ENCODE results near the gene C16orf78. TPM values are rescaled to one million over a fixed set of nuclear protein-coding genes. Genes with fewer than 3 reads are reported as not detected.

C16orf78 gene
- total RNA-seq, 1 donor from 2014 or later, result not detected

DNA sequence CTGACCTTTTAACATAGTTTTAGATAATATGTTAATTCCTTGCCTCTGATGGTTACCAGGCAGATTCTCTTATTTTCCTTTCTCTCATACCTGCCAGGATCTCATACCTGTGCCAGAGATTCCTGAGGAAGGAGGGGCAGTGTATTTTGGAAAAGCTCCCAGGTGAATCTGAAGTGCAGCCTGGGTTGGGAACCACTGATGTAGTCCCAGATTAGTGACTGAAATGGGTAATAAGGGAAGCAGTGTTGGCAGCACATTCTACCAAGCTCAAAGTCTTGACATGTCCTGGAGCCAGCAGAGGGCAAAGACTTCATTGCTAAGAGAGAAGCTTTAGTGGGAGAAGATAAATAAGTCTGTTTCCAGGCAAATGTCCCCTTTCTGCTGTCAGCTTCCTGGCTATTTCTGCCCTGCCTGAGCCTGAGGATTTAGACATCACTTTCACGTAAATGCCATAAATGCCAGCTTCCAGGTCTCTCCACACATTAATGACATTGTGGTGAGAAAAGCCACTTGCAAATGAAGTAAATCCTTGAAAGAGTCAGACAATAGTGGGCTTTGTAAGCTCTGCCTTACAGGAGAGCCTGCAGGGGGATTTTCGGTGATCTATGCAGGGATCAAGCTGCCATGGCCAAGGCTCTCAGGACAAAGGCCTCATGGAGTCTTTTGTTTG, 40.9 kb upstream of the C16orf78 start:
- no peak for DNase-seq (ENCODE audit: low read depth, low spot score)
- Mint-ChIP-seq H3K27ac (ENCODE audit: unreplicated experiment) (no peak overlapping the region), H3K4me3 (no peak overlapping the region), H3K36me3 (ENCODE audit: low read depth) (no peaks in the 10 kb centered on the region), H3K27me3 (ENCODE audit: low read depth) (peaks cover 64% of the 10 kb centered on the region), H3K4me1 (no peaks in the 10 kb centered on the region), H3K9me3 (no peaks in the 10 kb centered on the region)
- TF ChIP-seq, protein P1, sequence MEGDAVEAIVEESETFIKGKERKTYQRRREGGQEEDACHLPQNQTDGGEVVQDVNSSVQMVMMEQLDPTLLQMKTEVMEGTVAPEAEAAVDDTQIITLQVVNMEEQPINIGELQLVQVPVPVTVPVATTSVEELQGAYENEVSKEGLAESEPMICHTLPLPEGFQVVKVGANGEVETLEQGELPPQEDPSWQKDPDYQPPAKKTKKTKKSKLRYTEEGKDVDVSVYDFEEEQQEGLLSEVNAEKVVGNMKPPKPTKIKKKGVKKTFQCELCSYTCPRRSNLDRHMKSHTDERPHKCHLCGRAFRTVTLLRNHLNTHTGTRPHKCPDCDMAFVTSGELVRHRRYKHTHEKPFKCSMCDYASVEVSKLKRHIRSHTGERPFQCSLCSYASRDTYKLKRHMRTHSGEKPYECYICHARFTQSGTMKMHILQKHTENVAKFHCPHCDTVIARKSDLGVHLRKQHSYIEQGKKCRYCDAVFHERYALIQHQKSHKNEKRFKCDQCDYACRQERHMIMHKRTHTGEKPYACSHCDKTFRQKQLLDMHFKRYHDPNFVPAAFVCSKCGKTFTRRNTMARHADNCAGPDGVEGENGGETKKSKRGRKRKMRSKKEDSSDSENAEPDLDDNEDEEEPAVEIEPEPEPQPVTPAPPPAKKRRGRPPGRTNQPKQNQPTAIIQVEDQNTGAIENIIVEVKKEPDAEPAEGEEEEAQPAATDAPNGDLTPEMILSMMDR (conservative IDR thresholded peaks at IDR 0.05), result no peak

DNA sequence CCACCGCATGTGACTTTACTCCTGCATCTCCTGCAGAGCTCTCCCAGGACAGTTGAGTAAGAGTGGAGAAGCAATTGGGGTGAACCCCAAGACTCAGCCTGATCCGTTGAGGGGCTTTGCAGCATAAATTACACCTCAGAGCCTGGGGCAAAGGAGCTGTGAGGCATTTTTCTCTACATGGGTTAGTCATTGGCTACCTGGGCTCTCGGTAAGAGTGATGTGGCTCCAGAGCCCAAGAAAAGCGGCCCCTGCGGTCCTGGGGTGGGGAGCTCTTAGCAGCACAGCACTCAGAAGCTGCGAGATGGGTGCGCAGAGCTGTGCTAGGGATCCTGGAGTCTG, 40.4 kb upstream of the C16orf78 start:
- TF ChIP-seq, protein P1 (conservative IDR thresholded peaks at IDR 0.05), result no peak
- no peaks in the 10 kb centered on the region for H3K9me3 Mint-ChIP-seq
- DNase-seq (ENCODE audit: low read depth, low spot score), result no peak
- H3K4me3 Mint-ChIP-seq, result no peak overlapping the region
- H3K36me3 Mint-ChIP-seq (ENCODE audit: low read depth), result no peaks in the 10 kb centered on the region
- H3K27ac Mint-ChIP-seq (ENCODE audit: unreplicated experiment), result no peak overlapping the region
- peaks cover 66% of the 10 kb centered on the region for H3K27me3 Mint-ChIP-seq (ENCODE audit: low read depth)
- no peaks in the 10 kb centered on the region for H3K4me1 Mint-ChIP-seq

DNA sequence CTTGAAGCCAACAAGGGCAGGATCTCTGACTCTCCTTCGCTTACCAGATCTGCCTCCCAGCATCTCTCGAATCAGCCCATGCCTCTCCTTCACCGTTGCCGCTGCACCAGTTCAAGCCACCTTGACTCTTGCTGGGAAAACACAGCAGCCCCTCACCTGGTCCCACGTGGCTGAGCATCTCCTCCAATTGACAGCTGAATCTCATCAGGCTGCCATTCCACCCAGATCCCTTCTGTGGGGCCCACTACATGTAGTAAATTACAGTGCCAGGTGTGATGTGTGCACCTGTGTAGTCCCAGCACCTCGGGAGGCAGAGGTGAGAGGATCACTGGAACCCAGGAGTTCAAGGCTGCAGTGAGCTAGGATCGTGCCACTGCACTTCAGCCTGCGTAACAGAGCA, 37.8 kb upstream of the C16orf78 start:
- Mint-ChIP-seq H3K4me3 (no peak overlapping the region), H3K27ac (ENCODE audit: unreplicated experiment) (no peak overlapping the region), H3K36me3 (ENCODE audit: low read depth) (no peaks in the 10 kb centered on the region), H3K27me3 (ENCODE audit: low read depth) (peaks cover 82% of the 10 kb centered on the region), H3K4me1 (no peaks in the 10 kb centered on the region), H3K9me3 (no peaks in the 10 kb centered on the region)
- DNase-seq (ENCODE audit: low read depth, low spot score), result no peak
- TF ChIP-seq, protein P1 (conservative IDR thresholded peaks at IDR 0.05), result no peak

DNA sequence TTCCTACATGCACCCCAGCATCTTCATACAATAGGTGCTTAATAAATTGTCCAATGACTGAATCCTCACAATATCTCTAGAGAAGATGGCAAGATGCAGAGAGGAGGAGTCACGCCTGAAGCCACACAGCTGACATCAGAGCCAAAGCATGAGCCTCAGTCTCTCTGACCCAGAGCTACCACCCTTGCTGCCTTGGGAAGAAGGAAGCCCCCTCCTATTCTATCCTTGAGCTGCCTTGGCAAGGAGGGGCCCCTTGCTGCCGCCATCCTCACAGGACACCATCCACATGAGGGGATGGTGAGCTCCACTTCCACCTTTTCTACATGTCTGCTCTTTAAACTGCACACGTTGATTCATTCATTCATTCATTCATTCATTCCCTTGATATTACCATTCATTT, 37.0 kb upstream of the C16orf78 start:
- no peaks in the 10 kb centered on the region for H3K4me1 Mint-ChIP-seq
- H3K27ac Mint-ChIP-seq (ENCODE audit: unreplicated experiment), result no peak overlapping the region
- H3K9me3 Mint-ChIP-seq, result no peaks in the 10 kb centered on the region
- no peak for DNase-seq (ENCODE audit: low read depth, low spot score)
- H3K27me3 Mint-ChIP-seq (ENCODE audit: low read depth), result peaks cover 85% of the 10 kb centered on the region
- H3K4me3 Mint-ChIP-seq, result no peak overlapping the region
- TF ChIP-seq, protein P1 (conservative IDR thresholded peaks at IDR 0.05), result no peak
- H3K36me3 Mint-ChIP-seq (ENCODE audit: low read depth), result no peaks in the 10 kb centered on the region

DNA sequence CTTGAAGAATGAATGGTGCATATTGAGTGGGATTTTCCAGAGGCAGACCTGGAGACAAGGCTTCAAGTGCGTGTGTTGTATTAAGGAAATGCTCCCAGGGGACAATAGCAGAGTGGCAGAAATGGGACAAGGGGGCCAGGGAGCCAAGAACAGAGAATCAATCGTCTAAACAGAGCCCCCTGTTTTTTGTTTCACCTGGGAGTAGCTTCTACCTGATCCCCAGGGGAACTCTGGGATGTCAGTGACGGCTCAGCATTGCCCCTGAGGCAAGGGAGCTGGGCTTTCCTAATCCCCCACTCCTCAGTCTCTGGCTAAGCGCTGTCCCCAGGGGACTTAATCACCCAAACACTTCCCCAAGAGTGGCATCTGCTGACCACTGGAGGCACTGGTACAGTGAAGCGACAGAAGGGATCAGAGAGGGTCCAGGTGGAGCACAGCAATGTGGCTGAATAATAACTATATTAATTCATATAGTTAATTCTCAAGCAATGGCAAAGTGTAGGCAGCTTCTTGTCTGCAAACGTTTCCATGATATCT, 35.7 kb upstream of the C16orf78 start:
- Mint-ChIP-seq H3K9me3 (no peaks in the 10 kb centered on the region), H3K4me3 (no peak overlapping the region), H3K27ac (ENCODE audit: unreplicated experiment) (no peak overlapping the region), H3K36me3 (ENCODE audit: low read depth) (no peaks in the 10 kb centered on the region), H3K27me3 (ENCODE audit: low read depth) (peaks cover 90% of the 10 kb centered on the region), H3K4me1 (no peaks in the 10 kb centered on the region)
- TF ChIP-seq, protein P1 (conservative IDR thresholded peaks at IDR 0.05), result no peak
- no peak for DNase-seq (ENCODE audit: low read depth, low spot score)
